ENCODE data around the gene MAPT. TPM values are rescaled to one million over a fixed set of nuclear protein-coding genes. Genes with fewer than 3 reads are reported as not detected.

Gene MAPT
- total and polyA plus RNA-seq, 2 of the 13 experiments (the other 11 are each of a cell fraction or from before 2014, with no cell fraction given), result 2.1 to 2.8 TPM

DNA sequence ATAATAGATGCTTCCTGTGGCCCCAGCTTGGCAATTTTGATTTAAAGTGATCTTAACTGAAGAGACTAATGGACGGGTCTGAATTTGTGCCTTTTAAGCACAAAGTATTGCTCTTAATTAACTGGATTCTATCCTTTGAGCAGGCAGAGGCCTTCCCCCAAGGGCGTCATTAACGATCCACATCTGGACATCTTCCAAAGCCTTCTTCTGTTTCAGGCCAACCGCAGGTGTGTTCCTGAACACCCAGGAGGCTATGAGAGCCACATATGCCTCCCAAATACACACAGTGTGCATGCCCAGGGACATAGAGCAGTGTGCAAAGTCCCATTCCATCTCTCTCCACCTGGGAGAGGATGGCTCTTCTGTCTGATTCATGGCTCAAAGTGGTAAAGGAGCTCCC lies 42.3 kb downstream of the MAPT start (continued):
- TF ChIP-seq AKAP8 (CRISPR knock-in tag; IDR thresholded peaks at IDR 0.05) (no peak), TOPORS (CRISPR knock-in tag; IDR thresholded peaks at IDR 0.05) (0 out of 2 replicates have a peak, but pooled peaks have one; percentile 20), DNMT1 (CRISPR knock-in tag; IDR thresholded peaks at IDR 0.05) (peak; percentile 9; the same call in 1 of the 2 replicates), ZNF619 (CRISPR knock-in tag; IDR thresholded peaks at IDR 0.05) (no peak), RORA (CRISPR knock-in tag; IDR thresholded peaks at IDR 0.05) (0 out of 2 replicates have a peak, but pooled peaks have one; percentile 42), ZNF382 (CRISPR knock-in tag; IDR thresholded peaks at IDR 0.05; ENCODE audit: borderline replicate concordance) (no peak)
- TF ChIP-seq, protein P1, sequence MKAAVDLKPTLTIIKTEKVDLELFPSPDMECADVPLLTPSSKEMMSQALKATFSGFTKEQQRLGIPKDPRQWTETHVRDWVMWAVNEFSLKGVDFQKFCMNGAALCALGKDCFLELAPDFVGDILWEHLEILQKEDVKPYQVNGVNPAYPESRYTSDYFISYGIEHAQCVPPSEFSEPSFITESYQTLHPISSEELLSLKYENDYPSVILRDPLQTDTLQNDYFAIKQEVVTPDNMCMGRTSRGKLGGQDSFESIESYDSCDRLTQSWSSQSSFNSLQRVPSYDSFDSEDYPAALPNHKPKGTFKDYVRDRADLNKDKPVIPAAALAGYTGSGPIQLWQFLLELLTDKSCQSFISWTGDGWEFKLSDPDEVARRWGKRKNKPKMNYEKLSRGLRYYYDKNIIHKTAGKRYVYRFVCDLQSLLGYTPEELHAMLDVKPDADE (CRISPR knock-in tag; IDR thresholded peaks at IDR 0.05), result no peak
- TF ChIP-seq, protein P2, sequence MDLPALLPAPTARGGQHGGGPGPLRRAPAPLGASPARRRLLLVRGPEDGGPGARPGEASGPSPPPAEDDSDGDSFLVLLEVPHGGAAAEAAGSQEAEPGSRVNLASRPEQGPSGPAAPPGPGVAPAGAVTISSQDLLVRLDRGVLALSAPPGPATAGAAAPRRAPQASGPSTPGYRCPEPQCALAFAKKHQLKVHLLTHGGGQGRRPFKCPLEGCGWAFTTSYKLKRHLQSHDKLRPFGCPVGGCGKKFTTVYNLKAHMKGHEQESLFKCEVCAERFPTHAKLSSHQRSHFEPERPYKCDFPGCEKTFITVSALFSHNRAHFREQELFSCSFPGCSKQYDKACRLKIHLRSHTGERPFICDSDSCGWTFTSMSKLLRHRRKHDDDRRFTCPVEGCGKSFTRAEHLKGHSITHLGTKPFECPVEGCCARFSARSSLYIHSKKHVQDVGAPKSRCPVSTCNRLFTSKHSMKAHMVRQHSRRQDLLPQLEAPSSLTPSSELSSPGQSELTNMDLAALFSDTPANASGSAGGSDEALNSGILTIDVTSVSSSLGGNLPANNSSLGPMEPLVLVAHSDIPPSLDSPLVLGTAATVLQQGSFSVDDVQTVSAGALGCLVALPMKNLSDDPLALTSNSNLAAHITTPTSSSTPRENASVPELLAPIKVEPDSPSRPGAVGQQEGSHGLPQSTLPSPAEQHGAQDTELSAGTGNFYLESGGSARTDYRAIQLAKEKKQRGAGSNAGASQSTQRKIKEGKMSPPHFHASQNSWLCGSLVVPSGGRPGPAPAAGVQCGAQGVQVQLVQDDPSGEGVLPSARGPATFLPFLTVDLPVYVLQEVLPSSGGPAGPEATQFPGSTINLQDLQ (CRISPR knock-in tag; IDR thresholded peaks at IDR 0.05), result 0 out of 2 replicates have a peak, but pooled peaks have one; percentile 54
- TF ChIP-seq, protein P3, sequence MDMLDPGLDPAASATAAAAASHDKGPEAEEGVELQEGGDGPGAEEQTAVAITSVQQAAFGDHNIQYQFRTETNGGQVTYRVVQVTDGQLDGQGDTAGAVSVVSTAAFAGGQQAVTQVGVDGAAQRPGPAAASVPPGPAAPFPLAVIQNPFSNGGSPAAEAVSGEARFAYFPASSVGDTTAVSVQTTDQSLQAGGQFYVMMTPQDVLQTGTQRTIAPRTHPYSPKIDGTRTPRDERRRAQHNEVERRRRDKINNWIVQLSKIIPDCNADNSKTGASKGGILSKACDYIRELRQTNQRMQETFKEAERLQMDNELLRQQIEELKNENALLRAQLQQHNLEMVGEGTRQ (IDR thresholded peaks at IDR 0.05; ENCODE audit: low read depth, low read length), result no peak
- TF ChIP-seq, protein P3 (CRISPR knock-in tag; IDR thresholded peaks at IDR 0.05; ENCODE audit: borderline replicate concordance), result 0 out of 2 replicates have a peak, but pooled peaks have one; percentile 1
- TF ChIP-seq, protein P4, sequence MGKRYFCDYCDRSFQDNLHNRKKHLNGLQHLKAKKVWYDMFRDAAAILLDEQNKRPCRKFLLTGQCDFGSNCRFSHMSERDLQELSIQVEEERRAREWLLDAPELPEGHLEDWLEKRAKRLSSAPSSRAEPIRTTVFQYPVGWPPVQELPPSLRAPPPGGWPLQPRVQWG (CRISPR knock-in tag; IDR thresholded peaks at IDR 0.05; ENCODE audit: borderline replicate concordance, low read depth), result 0 out of 2 replicates have a peak, but pooled peaks have one; percentile 51

All from HepG2 (cell line).